Psoas muscle (tissue), 8 donors: ENCODE results near the gene CPNE8. TPM values are rescaled to one million over a fixed set of nuclear protein-coding genes. Genes with fewer than 3 reads are reported as not detected.

Experiments
- ATAC-seq, 4 donors: fragments of 200-7000 bp; cut with Tn5 transposase; one replicate each; pipeline ENCODE4 v1.9.1; 2020; ENCODE audit warnings: moderate library complexity in 3 of 4, mild to moderate bottlenecking in 2 of 4
- DNase-seq, 2 donors: peaks; one replicate each; pipeline ENCODE4 v3.0.0-alpha.2; 2020
- H3K27ac ChIP-seq: fragments of 200-600 bp; one replicate; pipeline ENCODE4 v1.8.0; 2022
- H3K27me3 ChIP-seq, 3 donors: fragments of 200-600 bp in 1 of 3; one replicate each; pipeline versions ENCODE4 v1.6.1 to v1.8.0; 2013 to 2022; ENCODE audit warnings: low read length in 2 of 3, mild to moderate bottlenecking in 2 of 3, moderate library complexity in 1 of 3; ENCODE audit not compliant: insufficient read depth in 3 of 3
- H3K36me3 ChIP-seq, 2 donors: fragments of 200-600 bp in 1 of 2; one replicate each; pipeline versions ENCODE4 v1.6.1 to v1.8.0; 2013 to 2022; ENCODE audit warnings: low read depth in 1 of 2, mild to moderate bottlenecking in 1 of 2, moderate library complexity in 1 of 2; ENCODE audit not compliant: insufficient read depth in 1 of 2
- H3K4me1 ChIP-seq: fragments of 200-600 bp; one replicate; pipeline ENCODE4 v1.8.0; 2022
- H3K4me3 ChIP-seq: fragments of 200-600 bp; one replicate; pipeline ENCODE4 v1.8.0; 2022; ENCODE audit warnings: mild to moderate bottlenecking
- H3K9me3 ChIP-seq: fragments of 200-600 bp; one replicate; pipeline ENCODE4 v1.8.0; 2022
- WGBS, 3 donors: extraction: QIAGEN DNeasy Blood & Tissue Kit; methylation state at CpG; one replicate each; pipeline versions ENCODE4 v1.1.6 to v1.1.7; 2013; 5-methylcytosine and 5-hydroxymethylcytosine counted together
- intact Hi-C, 2 donors: fragments of 100-400 bp; cut with DNase I; formaldehyde crosslinking; loops; one replicate each; pipeline versions ENCODE4 v1.11.0 to v1.14.2; 2022
- polyA plus RNA-seq, 3 donors: library from polyadenylated mRNA; stranded (reverse); fragments of 200-250 nt; gene quantifications; one replicate each; pipeline ENCODE4 v1.2.3, GENCODE V29; 2013
- total RNA-seq, 4 donors: library from RNA; stranded (reverse); fragmentation: NEBNext Ultra II Directional in 2 of 4; extraction: Animal tissue kit (Norgen Biotek cat#: 25700) in 2 of 4; gene quantifications; one replicate each; pipeline versions ENCODE4 v1.2.1 to v1.2.4, GENCODE V29; 2021 to 2023
- TF ChIP-seq, protein P1 (sequence below): fragments of 200-600 bp; IDR thresholded peaks from one replicate; pipeline ENCODE4 v1.8.0; 2022; ENCODE audit warnings: antibody characterized with exemption
- donor health status: healthy with polysubstance abuse.
- donor health status: DM: no; HTN: no; CAD: no; lungs with moderate emphysema.
- donor health status: Bipolar disorder and iron deficiency.
- donor health status: healthy.
- donor health status: DM: yes; HTN: yes; CAD: no.
- donor health status: DM: no; HTN: no; CAD: no.
- donor health status: DM: no; HTN: no; CAD: no.
- donor health status: DM: yes; HTN: yes; CAD: no.

Gene CPNE8
- total and polyA plus RNA-seq, 7 donors: 0.98 to 3.5 (median 2.4) TPM

DNA sequence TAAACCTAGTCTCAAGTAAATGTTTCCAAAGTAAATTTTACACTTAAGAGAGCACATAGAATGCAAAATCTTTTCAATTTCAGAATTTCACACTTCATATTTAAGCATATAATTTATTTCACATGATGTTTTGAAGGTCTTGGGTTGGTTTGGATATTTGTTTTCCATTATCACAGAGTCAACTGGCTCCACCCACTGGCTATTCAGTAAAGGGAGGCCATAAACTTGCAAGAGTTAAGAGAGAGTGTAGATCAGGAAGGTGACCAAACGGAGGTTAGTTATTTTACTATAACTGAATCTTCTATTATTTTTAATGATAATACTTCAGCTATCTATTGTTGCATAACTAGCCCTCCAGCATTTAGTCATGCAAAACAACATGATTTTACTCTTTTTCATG lies 6.2 kb upstream of the CPNE8 start:
- Histone ChIP-seq H3K36me3 (no peaks in the 10 kb centered on the region), H3K4me1 (no peaks in the 10 kb centered on the region), H3K9me3 (no peaks in the 10 kb centered on the region), H3K4me3 (no peak overlapping the region), H3K27ac (no peak overlapping the region), H3K27me3 (peaks cover 0 to 2% (median 0%) of the 10 kb centered on the region in 3 donors)
- TF ChIP-seq, protein P1, sequence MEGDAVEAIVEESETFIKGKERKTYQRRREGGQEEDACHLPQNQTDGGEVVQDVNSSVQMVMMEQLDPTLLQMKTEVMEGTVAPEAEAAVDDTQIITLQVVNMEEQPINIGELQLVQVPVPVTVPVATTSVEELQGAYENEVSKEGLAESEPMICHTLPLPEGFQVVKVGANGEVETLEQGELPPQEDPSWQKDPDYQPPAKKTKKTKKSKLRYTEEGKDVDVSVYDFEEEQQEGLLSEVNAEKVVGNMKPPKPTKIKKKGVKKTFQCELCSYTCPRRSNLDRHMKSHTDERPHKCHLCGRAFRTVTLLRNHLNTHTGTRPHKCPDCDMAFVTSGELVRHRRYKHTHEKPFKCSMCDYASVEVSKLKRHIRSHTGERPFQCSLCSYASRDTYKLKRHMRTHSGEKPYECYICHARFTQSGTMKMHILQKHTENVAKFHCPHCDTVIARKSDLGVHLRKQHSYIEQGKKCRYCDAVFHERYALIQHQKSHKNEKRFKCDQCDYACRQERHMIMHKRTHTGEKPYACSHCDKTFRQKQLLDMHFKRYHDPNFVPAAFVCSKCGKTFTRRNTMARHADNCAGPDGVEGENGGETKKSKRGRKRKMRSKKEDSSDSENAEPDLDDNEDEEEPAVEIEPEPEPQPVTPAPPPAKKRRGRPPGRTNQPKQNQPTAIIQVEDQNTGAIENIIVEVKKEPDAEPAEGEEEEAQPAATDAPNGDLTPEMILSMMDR: no peak
- intact Hi-C loops: no loop called here
- ATAC-seq (no peak), DNase-seq (no peak)
- WGBS, 3 donors: 33 to 48% (median 34%) methylated on average over 1 of the region's 1 CpG

DNA sequence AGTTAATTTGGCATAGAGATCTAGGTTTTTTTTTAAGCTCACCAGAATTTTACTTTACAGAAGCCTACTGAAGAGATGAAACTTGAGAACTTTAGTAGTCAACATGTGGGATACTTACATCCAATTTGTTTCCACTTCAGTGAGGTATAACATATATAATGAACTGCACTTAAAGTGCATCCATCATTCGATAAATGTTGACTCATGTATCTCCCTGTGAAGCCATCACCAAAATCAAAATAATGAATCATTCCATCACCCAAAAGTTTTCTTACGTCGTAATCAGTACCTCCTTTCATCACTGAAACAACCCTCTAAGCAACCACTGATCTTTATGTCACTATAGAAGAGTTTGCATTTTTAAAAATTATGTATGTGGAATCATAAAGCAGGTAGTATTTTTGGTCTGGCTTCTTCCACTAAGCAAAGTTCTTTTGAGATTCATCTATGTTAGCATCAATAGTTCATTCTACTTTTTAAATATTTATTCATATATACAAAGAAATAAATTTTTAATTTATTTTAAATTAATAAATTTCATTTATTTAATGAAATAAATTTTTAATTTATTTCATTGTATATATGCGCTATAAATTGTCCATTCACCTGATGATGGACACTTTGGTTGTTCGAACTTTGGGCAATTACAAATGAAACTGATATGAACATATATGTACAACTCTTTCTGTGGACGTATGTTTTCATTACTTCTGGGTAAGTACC lies 2.0 kb upstream of the CPNE8 start:
- H3K4me3 ChIP-seq: peak overlapping the region; percentile 67
- intact Hi-C loops: no loop called here
- 67 to 69% (median 68%) methylated on average over 6 of the region's 6 CpGs for WGBS, 3 donors
- ATAC-seq (no peak), DNase-seq (no peak)
- H3K36me3 ChIP-seq: no peaks in the 10 kb centered on the region
- no peak overlapping the region for H3K27ac ChIP-seq
- no peaks in the 10 kb centered on the region for H3K4me1 ChIP-seq
- no peaks in the 10 kb centered on the region for H3K9me3 ChIP-seq
- H3K27me3 ChIP-seq: peaks cover 0 to 15% (median 0%) of the 10 kb centered on the region in 3 donors
- TF ChIP-seq, protein P1: no peak

DNA sequence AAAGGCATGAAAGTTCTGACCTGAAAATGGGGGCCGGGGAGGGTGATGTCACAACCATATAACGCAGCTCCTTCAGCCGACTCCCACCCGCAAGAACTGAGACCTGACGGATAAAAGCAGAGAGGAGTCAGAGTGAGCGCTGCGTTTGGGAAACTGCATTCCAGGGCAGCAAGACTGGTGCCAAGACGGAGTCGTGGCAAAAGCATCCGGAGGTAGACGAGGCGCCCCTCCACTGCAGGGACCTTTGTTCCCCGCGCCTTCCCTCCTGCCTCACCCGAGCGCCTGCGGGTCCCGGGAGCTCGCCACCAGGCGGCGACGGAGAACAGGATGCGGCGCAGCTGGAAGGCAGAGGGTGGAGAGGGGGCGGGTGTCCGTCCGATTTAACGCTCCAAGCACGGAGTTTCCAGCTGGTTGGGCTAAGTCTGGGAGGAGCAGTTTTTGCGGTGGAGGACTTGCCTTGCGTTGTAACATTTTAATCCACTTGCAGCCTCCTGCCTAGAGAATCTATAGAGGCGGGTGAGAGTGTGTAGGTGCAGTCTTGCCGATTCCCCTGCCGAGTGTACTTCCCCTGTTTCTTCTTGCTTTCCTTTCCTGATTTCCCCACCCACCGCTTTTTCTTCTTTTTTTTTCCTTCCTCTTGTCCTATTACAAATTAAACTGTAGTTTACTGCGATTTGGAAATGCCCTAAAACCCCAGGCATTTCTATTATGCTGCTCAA lies 1.2 kb upstream of the CPNE8 start:
- no peaks in the 10 kb centered on the region for H3K36me3 ChIP-seq
- intact Hi-C loops: no loop called here

DNA sequence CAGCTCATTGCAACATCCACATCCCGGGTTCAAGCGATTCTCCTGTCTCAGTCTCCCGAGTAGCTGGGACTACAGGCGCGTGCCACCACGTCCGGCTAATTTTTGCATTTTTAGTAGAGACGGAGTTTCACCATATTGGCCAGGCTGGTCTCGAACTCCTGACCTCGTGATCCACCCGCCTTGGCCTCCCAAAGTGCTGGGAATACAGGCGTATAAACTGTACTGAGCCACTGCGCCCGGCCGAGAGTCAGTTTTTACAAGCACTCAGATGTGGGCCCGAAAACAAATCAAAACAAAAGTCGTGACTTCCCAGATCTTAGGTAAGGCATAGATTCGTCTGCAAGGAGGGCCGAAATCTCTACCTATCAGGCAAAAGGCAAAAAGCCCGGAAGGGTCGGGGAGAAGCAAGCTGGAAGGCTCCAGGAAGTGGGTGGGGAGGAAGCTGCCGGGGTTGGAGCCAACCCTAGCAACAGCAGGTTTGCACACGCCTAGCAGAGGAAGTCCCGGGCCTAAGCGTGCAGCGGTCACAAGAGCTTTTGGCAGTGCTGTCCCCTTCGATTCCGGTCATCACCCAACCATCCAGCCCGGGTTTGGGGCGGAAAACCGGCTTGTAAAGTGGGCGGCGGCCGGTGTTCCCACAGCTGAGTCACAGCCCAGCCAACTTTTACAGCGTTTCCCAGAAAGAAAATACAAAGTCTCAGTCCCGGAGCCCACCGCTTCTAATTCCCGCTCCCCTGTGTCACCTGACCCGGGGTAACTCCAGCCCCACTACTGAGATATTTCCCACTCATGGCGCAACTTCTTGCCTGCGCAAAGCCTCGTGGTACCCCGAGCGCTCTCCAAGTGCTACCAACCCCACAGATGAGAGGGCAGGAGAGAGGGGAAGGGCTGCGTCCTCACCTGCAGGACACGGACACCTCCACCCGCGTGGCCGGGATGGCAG lies 583 bp downstream of the CPNE8 start:
- TF ChIP-seq, protein P1: no peak
- Histone ChIP-seq H3K27ac (peak overlapping the region; percentile 69), H3K4me3 (peak overlapping the region; percentile 67), H3K9me3 (no peaks in the 10 kb centered on the region), H3K36me3 (no peaks in the 10 kb centered on the region), H3K27me3 (peaks cover 0 to 15% (median 0%) of the 10 kb centered on the region in 3 donors), H3K4me1 (no peaks in the 10 kb centered on the region)
- intact Hi-C loops: no loop called here
- WGBS, 3 donors: 17 to 22% (median 19%) methylated on average over 49 of the region's 49 CpGs
- peak; percentile 85 to 91 for DNase-seq
- ATAC-seq: peak; percentile 72 to 86 (median 83)

More for the DNA sequence above, 1.2 kb upstream of the CPNE8 start:
- Histone ChIP-seq H3K27me3 (peaks cover 0 to 15% (median 0%) of the 10 kb centered on the region in 3 donors), H3K4me1 (no peaks in the 10 kb centered on the region), H3K4me3 (peak overlapping the region; percentile 67), H3K27ac (peak overlapping the region; percentile 69), H3K9me3 (no peaks in the 10 kb centered on the region)
- TF ChIP-seq, protein P1: peak; percentile 57
- peak; percentile 50 to 79 (median 74) for ATAC-seq
- peak; percentile 87 for DNase-seq
- 0% methylated on average over 35 to 36 of the region's 36 CpGs for WGBS, 3 donors
